Right cardiac atrium (tissue), 5 donors: ENCODE data around the gene C17orf78. TPM values are rescaled to one million over a fixed set of nuclear protein-coding genes. Genes with fewer than 3 reads are reported as not detected.
"Not testable (repeated sequence)": the region's sequence is repeated elsewhere in the genome, so short reads cannot be mapped to it uniquely, and the experiment has no call there.

Source experiments
- ATAC-seq, 2 donors: fragments of 200-7000 bp; cut with Tn5 transposase; one replicate each; pipeline versions ENCODE4 v1.8.0 to v1.9.1; 2020; ENCODE audit warnings: moderate library complexity in 2 of 2, mild to moderate bottlenecking in 1 of 2
- DNase-seq, 3 donors: peaks; one replicate each; pipeline ENCODE4 v3.0.0-alpha.2; 2020
- H3K27ac ChIP-seq: one replicate; pipeline ENCODE4 v1.5.1; 2013; ENCODE audit warnings: mild to moderate bottlenecking, low read length, control low read depth, moderate library complexity
- H3K27me3 ChIP-seq: one replicate; pipeline ENCODE4 v1.6.1; 2013; ENCODE audit not compliant: control insufficient read depth, insufficient read depth
- H3K4me1 ChIP-seq: one replicate; pipeline ENCODE4 v1.6.1; 2013; ENCODE audit warnings: low read length; ENCODE audit not compliant: control insufficient read depth, insufficient read depth
- H3K4me3 ChIP-seq: one replicate; pipeline ENCODE4 v1.5.1; 2013; ENCODE audit warnings: low read length, control low read depth
- H3K9me3 ChIP-seq: one replicate; pipeline ENCODE4 v1.6.1; 2013; ENCODE audit warnings: low read length; ENCODE audit not compliant: control insufficient read depth
- WGBS: extraction: QIAGEN DNeasy Blood & Tissue Kit; methylation state at CpG from one replicate; pipeline ENCODE4 v1.1.7; 2013; 5-methylcytosine and 5-hydroxymethylcytosine counted together
- intact Hi-C, 4 donors: fragments of 100-400 bp; cut with DNase I; formaldehyde crosslinking; loops; one replicate each; pipeline versions ENCODE4 v1.11.0 to v1.14.0; 2022 to 2023
- polyA plus RNA-seq: library from polyadenylated mRNA; stranded (reverse); fragments of 200-250 nt; gene quantifications from one replicate; pipeline ENCODE4 v1.2.3, GENCODE V29; 2013
- total RNA-seq, 4 donors: library from RNA; stranded (reverse); fragmentation: NEBNext Ultra II Directional; extraction: Animal tissue kit (Norgen Biotek cat#: 25700); gene quantifications; one replicate each; pipeline ENCODE4 v1.2.1, GENCODE V29; 2021
- donor health status: healthy with polysubstance abuse.
- donor health status: DM: no; HTN: yes; CAD: no.
- donor health status: DM: no; HTN: no; CAD: no.
- donor health status: DM: no; HTN: yes; CAD: no; lungs with severe emphysema.
- donor health status: DM: yes; HTN: yes; CAD: no.

Gene C17orf78
- total and polyA plus RNA-seq, 5 donors = not detected

- H3K4me1 ChIP-seq, ATAC-seq, H3K9me3 ChIP-seq, H3K4me3 ChIP-seq, H3K27me3 ChIP-seq, H3K27ac ChIP-seq: not testable (repeated sequence)
- 95% methylated on average over 13 of the region's 13 CpGs for WGBS
- DNase-seq = peak in 1 of 3 donors; percentile 34
- intact Hi-C loops = loop anchor here in 1 of 4 donors (5.0 kb wide), 1 partner anchor 79 kb away; the partner anchor contains the start of gene DUSP14
Observed at GRCh38 chr17:37408145-37408479, 32.3 kb downstream of the C17orf78 start.

- WGBS = 90% methylated on average over 3 of the region's 3 CpGs
- intact Hi-C loops = no loop called here
- DNase-seq (no peak), ATAC-seq (no peak)
- Histone ChIP-seq H3K27me3 (no peaks in the 10 kb centered on the region), H3K4me1 (no peaks in the 10 kb centered on the region), H3K9me3 (no peaks in the 10 kb centered on the region), H3K4me3 (no peak overlapping the region), H3K27ac (no peak overlapping the region)
Observed at GRCh38 chr17:37410357-37410756, 34.6 kb downstream of the C17orf78 start.

- DNase-seq (no peak), ATAC-seq (no peak)
- H3K9me3 ChIP-seq = no peaks in the 10 kb centered on the region
- 93% methylated on average over 7 of the region's 7 CpGs for WGBS
- no peaks in the 10 kb centered on the region for H3K27me3 ChIP-seq
- intact Hi-C loops = no loop called here
- no peak overlapping the region for H3K4me3 ChIP-seq
- no peak overlapping the region for H3K27ac ChIP-seq
- H3K4me1 ChIP-seq = no peaks in the 10 kb centered on the region
Observed at GRCh38 chr17:37413875-37414519, 38.2 kb downstream of the C17orf78 start.

- WGBS = 84% methylated on average over 2 of the region's 2 CpGs
- Histone ChIP-seq H3K27ac (no peak overlapping the region), H3K9me3 (no peaks in the 10 kb centered on the region), H3K4me3 (no peak overlapping the region), H3K27me3 (no peaks in the 10 kb centered on the region), H3K4me1 (no peaks in the 10 kb centered on the region)
- no peak for ATAC-seq
- DNase-seq = no peak
- intact Hi-C loops = no loop called here
Observed at GRCh38 chr17:37417852-37418251, 42.1 kb downstream of the C17orf78 start.

GRCh38 chr17:37422971-37423625 lies 47.3 kb downstream of the C17orf78 start:
- no peaks in the 10 kb centered on the region for H3K4me1 ChIP-seq
- intact Hi-C loops = no loop called here
- WGBS = 88% methylated on average over 4 of the region's 4 CpGs
- DNase-seq (no peak), ATAC-seq (no peak)
- no peak overlapping the region for H3K4me3 ChIP-seq
- H3K27ac ChIP-seq = no peak overlapping the region
- no peaks in the 10 kb centered on the region for H3K27me3 ChIP-seq
- H3K9me3 ChIP-seq = no peaks in the 10 kb centered on the region

- no peak for ATAC-seq
- no peak for DNase-seq
- H3K27ac ChIP-seq = no peak overlapping the region
- no peaks in the 10 kb centered on the region for H3K27me3 ChIP-seq
- H3K4me1 ChIP-seq = no peaks in the 10 kb centered on the region
- H3K9me3 ChIP-seq = no peaks in the 10 kb centered on the region
- WGBS = 96% methylated on average over 1 of the region's 1 CpG
- no peak overlapping the region for H3K4me3 ChIP-seq
- intact Hi-C loops = no loop called here
Observed at GRCh38 chr17:37425268-37425667, 49.5 kb downstream of the C17orf78 start.

GRCh38 chr17:37429039-37429438 lies 53.3 kb downstream of the C17orf78 start:
- Histone ChIP-seq H3K27ac (no peak overlapping the region), H3K27me3 (no peaks in the 10 kb centered on the region), H3K4me3 (no peak overlapping the region), H3K9me3 (no peaks in the 10 kb centered on the region), H3K4me1 (no peaks in the 10 kb centered on the region)
- ATAC-seq = no peak
- intact Hi-C loops = no loop called here
- no peak for DNase-seq
- 97% methylated on average over 3 of the region's 3 CpGs for WGBS

- Histone ChIP-seq H3K27ac (no peak overlapping the region), H3K9me3 (no peaks in the 10 kb centered on the region), H3K4me3 (no peak overlapping the region), H3K4me1 (no peaks in the 10 kb centered on the region), H3K27me3 (no peaks in the 10 kb centered on the region)
- DNase-seq (no peak), ATAC-seq (no peak)
- intact Hi-C loops = no loop called here
- 98% methylated on average over 1 of the region's 1 CpG for WGBS
Observed at GRCh38 chr17:37429453-37429852, 53.7 kb downstream of the C17orf78 start.

- intact Hi-C loops = no loop called here
- H3K27ac ChIP-seq = no peak overlapping the region
Observed at GRCh38 chr17:37430051-37430627, 54.4 kb downstream of the C17orf78 start.

GRCh38 chr17:37432671-37433070 lies 56.9 kb downstream of the C17orf78 start:
- H3K27me3 ChIP-seq = no peaks in the 10 kb centered on the region
- no peaks in the 10 kb centered on the region for H3K4me1 ChIP-seq
- no peaks in the 10 kb centered on the region for H3K9me3 ChIP-seq
- 94% methylated on average over 2 of the region's 2 CpGs for WGBS
- ATAC-seq (no peak), DNase-seq (no peak)
- intact Hi-C loops = no loop called here
- no peak overlapping the region for H3K4me3 ChIP-seq
- no peak overlapping the region for H3K27ac ChIP-seq

More at GRCh38 chr17:37430051-37430627, 54.4 kb downstream of the C17orf78 start:
- WGBS = 50% methylated on average over 1 of the region's 1 CpG
- DNase-seq (no peak), ATAC-seq (no peak)
- H3K27me3 ChIP-seq = no peaks in the 10 kb centered on the region
- H3K9me3 ChIP-seq = no peaks in the 10 kb centered on the region
- H3K4me3 ChIP-seq = no peak overlapping the region
- H3K4me1 ChIP-seq = no peaks in the 10 kb centered on the region

- no peaks in the 10 kb centered on the region for H3K4me1 ChIP-seq
- no peaks in the 10 kb centered on the region for H3K27me3 ChIP-seq
- intact Hi-C loops = no loop called here
- 62% methylated on average over 4 of the region's 4 CpGs for WGBS
- no peaks in the 10 kb centered on the region for H3K9me3 ChIP-seq
- DNase-seq (no peak), ATAC-seq (no peak)
- H3K27ac ChIP-seq = no peak overlapping the region
- no peak overlapping the region for H3K4me3 ChIP-seq
Observed at GRCh38 chr17:37438141-37438540, 62.4 kb downstream of the C17orf78 start.
